Ovary (tissue), 3 donors: ENCODE results near the gene POU2AF1.

Source experiments
- CTCF ChIP-seq, 3 donors: fragments of 450-650 bp in 2 of 3; fragments of 200-600 bp in 1 of 3; IDR thresholded peaks; one replicate each; pipeline versions ENCODE4 v1.5.1 to v1.8.0; 2016 to 2022; ENCODE audit warnings: antibody characterized with exemption in 3 of 3, mild to moderate bottlenecking in 1 of 3
- EP300 ChIP-seq: sonication (generic); formaldehyde crosslinking; IDR thresholded peaks from one replicate; pipeline ENCODE4 v1.6.1; 2017; ENCODE audit warnings: antibody characterized with exemption
- POLR2A ChIP-seq: fragments of 450-650 bp; IDR thresholded peaks from one replicate; pipeline ENCODE4 v1.6.1; 2017; ENCODE audit warnings: antibody characterized with exemption, mild to moderate bottlenecking, moderate library complexity
- donor health status: DM: no; HTN: no; CAD: no.

GRCh38 chr11:111397034-111397433 lies 18.0 kb upstream of the POU2AF1 start:
- TF ChIP-seq POLR2A, result no peak
- no peak for TF ChIP-seq CTCF (IDR thresholded peaks at IDR 0.05)
- no peak for TF ChIP-seq EP300
